NCI-H1417 (cell line): Measurements from ENCODE around the gene NEURL3.

Source experiments
- DNase-seq, 3 experiments: peaks; one replicate each; lab custom pipeline; 2025; lab: John Stamatoyannopoulos, UW

The NEURL3 gene

DNA sequence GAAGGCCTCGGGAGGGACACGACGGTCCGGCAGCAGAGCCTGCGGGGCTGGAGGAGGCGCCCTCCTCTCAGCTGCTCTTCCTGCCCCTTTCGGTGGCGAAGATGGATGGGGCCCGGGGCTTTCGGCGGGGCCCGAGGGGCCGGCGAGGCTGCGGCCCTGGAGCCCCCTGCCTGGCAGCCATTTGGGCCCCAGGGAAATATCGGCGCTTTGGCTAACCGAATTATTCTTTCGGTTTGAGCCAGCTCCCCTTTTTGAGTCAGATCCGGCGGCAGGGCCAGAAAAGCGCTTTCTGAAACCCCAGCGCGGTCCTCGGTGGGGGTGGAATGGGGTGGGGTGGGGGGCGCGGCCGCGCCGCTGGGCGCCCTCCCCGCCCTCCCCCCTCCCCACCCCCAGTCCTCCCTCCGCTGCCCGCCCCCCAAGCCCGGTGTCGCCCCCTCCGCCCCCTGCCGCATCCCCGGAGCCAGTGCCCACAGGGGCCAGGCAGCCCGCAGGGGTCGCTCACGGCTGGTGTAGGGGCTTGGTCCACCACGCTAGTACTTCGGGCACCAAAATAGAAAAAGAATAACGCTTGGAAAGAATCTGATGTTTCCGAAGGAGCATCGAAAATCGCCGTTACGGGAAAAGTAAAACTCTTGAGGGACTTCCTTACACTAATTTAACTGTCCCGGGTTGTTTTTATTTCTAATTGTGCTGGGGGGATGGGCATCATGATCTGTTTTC, 22.3 kb upstream of the NEURL3 start:
- no peak for DNase-seq

DNA sequence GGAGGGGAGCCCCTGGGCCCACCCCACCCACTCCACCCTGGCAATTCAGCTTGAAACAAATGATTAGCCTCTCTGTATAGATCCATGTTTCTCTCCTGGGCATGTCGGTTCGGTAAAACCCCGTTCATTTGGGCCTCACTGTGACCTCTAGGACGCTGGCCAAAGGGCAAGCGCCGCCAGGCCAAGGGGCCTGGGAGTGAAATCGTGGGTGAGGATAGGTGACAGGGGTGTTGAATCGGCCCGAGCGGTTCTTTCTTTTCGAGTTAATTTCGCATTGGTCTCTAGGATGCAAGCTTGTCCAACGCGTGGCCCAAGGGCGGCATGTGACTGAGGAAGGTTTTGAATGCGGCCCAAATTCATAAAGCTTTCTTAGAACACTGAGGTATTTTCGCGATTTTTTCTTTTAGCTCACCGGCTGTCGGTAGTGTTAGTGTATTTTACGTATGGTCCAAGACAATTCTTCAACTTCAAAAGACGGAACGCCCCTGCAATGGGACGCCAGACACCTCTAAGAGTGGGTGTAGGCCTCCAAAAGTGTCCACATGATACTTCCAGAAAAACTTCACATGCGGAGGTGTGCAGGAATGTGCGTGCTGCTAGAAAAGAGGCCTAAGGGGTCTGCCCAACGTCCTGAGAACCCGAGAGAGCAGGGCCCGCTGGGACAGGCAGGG, 21.6 kb upstream of the NEURL3 start:
- no peak for DNase-seq

DNA sequence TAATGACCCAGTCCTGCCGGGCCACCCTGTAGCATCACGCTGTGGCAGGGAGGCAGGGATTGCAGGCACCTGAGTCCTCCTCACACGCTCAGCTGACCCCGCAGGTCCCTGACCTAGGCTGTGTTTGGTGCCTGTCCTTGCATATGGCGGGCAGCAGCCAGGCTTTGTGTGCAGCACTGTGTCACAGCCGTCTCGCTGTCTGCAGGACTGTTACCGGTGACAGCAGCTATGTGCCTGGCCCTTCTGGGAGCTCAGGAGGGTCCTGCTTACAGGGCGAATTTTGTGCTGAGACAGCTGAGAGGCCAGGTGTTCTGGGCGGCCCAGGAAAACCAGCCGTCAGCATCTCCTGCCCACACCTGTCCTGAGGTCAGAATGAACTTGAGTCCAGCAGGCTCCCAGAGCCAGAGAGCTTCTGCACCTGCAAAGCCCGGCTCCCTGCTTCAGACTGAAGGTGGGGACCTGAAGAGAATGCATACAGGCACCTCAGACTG, 21.0 kb upstream of the NEURL3 start:
- DNase-seq: no peak

DNA sequence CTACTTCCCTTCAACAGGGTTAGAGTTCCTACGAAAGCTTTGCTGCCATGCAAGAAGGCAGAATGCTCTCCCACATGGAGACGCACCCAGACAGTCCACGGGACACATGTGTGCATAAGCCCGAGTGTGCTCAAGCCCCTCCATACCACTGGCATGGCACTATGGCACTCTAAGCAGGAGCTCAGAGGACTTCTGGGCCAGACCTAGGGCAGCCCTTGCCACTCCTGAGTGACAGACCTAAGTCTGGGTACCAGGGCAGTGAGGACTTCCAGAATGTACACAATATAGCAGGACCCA, 20.0 kb upstream of the NEURL3 start:
- DNase-seq: no peak

DNA sequence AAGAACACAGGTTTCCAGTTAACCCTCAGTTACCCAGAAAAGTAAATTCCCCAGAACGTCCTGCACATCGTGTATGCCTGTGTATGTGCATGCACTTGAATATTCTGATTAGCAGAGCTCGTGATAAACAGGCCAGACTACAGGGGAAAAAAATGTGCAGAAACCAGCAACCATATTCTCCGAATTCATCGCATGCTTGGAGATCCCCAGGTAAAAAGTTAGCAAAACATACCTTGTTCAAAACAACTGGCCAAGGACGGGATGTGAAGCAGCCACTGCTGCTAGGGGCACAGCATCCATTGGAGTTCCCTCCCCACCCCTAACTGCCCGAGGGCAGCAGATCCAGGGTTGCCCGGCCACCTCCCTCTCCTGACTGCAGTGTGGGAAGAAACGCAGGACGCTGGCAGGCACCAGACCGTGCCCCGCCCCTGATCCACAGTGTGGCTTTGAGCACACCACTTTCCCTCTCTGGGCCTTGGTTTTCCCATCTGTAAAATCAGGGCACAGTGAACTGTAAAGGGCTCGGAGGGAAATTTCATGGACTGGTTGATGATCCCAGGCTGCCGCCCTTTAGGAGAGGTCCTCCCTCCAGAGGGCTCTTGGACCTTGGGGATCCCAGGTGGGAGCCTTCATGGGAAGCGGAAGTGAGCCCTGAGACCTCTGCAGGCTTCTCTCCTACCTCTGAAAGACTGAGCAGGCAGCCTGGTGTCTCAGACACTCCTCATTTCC, 19.5 kb upstream of the NEURL3 start:
- DNase-seq: no peak

DNA sequence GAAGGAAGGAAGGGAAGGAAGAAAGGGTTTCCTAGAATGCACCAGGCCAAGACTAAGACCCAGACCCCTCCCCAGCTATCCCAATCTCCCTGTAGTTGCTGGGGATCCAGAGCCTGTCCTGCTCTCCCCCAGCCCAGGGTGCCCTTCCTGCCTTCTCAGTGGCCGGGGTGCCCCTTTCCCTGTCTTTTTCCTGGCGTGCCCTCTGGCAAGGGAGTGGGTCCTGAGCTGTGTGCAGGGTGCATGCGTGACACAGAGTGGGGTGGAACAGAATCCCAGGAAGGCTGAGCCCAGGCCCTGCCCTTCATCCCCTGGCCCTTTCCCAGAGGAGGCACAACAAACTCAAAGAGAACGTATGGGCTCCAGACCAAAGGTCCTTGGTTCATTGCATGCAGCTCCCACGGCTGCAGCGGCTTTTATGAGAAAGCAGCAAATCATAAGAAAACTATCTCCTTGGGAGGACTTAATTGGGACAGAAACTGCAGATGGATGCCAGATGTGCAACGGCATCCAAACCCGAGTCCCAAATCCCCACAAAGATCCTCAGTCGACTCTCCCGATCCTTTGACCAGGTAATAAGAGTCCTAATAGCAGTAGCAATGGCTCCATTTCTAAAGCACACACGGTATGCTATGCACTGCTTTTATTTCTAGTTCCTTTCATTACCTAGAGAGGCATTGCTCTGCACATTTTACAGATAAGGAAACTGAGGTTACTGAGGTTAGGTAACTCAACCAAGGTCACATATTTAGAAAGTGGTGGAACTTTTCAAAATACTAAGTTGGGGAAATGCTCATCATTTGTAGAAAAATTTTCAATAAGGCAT, 18.7 kb upstream of the NEURL3 start:
- no peak for DNase-seq

DNA sequence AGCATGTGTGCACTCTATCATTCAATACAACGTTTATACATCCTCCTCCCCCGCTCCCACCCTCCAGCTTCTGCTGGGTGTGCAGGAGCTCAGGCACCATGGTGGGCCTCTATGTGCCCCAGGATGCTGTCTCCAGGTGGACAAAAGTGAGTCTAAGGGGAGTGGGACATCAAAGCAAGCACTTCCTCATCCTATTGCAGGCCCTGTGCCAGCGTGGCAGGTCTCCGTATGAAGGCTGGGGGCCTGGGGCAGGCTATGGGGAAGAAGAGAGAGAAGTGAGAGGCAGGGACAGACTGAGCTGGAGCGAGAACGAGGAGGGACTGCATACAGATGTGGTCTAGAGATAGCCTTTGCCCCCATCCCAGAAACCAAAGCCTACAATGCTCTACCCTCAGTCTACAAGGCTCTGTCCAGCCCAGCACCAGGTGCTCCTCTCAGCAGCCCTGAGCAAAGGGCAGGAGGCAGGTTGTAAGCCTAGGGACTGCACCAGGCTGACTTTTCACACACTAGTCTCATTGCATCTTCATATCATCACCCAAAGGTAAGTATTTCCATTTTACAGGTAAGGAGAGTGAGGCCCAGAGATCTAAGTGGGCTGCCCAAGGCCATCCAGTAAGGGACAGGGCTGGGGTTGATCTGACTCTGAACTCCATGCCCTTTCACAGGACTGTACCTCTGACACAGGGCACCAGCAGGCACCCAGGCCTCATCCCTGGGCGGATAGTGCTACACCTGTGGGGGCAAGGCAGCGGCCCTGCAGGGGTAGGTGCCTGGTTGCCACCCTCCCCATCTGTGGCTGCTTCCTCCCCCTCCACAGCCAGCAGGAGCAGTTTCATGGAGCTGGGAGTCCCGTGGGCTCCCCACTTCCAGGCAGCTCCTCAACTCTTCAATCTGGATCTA, 17.4 kb upstream of the NEURL3 start:
- DNase-seq: no peak

DNA sequence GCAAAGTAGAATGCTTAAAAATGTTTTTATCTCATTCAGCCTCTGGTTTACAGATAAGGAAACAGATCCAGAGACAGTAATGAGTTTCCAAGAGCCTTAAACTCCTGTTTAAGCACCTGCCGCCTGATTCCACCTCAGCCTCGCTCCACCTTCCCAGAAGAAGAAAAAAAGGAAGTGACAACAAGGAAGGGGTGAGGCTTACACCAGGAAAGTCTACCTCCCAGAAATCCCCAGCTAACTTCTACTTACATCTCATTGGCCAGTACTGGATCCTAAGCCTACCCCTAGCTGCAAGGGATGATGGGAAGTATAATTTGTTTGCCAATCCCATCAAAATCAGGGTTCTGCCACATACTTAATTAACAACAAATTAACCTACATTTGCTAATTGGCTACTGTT, 16.1 kb upstream of the NEURL3 start:
- no peak for DNase-seq

DNA sequence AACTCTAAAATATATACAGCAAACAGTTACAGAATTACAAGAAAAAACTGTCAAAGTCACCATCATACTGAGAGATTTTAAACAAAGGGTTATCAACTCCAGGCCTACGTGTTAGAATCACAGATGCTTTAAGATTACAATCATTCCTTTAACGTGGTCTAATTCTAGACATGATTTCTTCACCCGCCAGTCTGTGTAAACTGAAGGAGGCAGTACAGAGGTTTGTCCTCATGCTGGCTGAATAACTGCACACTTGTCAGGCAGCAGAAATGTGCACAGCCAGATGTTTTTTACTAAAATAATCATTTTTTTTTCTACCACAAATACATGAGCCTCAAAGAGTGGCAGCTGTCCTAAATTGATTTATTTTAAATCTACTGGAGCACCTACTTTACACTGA, 15.5 kb upstream of the NEURL3 start:
- no peak for DNase-seq

DNA sequence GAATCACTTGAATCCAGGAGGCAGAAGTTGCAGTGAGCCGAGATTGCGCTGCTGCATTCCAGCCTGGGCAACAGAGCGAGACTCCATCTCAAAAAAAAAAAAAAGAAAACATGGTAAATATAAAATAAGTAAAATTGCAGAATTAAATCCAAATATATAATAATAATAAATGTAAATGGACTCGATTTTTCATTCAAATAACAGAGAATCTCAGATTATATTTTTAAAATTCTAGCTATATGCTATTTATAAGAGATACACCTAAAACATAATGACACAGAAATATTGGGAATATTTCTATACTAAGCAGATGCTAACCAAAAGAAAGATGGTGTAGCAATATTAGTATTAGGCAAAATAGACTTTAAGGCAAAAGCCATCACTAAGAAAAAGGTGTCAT, 15.1 kb upstream of the NEURL3 start:
- no peak for DNase-seq

DNA sequence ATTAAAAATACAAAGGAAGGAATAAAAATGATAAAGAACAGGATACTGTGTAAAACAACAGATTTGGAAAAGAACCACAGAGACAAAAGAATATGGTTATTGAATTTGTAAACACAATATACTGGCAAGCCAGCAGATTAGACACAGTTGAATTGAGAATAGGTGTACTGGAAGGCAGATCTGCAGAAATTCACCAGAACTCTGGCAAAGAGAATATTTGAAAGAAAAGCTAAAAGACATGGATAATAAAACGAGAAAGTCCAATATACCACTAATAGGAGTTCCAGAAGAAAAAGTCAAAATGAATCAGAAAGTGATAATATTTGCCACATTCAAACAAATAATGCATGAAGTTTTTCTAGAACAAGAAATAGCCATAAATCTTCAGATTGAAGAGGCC, 11.9 kb upstream of the NEURL3 start:
- no peak for DNase-seq

DNA sequence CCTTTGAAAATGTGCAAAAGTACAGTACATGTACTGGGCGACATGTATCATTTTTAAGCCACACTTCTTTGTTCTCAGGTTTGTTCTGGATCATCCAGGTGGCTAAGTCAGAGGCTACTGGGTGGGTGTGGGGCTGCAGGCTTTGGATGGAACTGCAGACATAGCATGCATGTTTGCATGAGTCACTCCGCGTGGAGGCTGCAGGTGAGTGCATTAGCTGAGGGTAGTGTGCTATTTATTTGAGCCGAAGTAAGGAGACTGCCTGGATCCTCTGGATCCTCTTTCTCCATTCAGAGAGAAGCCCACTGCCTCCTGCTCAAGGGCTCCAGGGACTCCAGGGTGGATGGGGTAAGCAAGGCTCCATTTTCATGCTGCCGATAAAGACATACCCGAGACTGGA, 9.4 kb upstream of the NEURL3 start:
- DNase-seq: no peak

DNA sequence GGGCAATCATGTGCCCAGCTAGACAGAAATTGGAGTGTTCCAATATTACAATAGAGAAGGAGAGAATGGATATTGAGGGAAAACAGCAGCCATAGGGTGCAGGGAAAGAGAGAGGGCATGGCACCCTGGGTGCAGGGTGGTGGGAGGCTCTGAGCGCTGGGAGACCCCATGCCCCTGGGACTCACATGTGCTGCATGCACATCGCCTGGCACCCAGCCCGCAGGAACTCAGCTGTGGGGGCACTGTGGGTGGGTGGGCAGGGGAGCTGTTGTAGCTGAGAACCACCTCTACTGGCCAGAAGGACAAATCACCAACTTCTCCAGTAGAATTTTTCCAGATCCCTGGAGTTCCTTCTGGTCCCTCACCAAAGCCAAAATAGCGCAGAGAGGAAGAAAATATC, 7.2 kb upstream of the NEURL3 start:
- no peak for DNase-seq

DNA sequence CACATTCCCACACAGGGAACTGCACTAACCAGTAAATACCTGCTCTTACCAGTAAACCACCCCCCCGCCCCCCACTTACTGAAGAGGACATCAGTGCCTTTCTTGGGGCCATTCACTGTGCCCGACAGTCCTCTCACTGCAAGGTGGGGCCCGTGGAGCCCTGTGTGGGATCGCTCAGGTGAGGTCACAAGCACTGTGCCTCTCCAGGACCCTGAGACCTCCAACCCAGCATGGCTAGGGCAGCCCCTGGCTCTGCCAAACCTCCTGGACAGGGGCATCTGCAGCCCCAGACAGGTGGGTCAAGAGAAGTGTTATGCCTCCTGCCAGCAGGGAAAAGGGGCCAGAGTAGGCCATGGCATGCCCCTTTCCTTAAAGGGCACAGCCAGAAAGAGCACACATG, 6.7 kb upstream of the NEURL3 start:
- DNase-seq: no peak

DNA sequence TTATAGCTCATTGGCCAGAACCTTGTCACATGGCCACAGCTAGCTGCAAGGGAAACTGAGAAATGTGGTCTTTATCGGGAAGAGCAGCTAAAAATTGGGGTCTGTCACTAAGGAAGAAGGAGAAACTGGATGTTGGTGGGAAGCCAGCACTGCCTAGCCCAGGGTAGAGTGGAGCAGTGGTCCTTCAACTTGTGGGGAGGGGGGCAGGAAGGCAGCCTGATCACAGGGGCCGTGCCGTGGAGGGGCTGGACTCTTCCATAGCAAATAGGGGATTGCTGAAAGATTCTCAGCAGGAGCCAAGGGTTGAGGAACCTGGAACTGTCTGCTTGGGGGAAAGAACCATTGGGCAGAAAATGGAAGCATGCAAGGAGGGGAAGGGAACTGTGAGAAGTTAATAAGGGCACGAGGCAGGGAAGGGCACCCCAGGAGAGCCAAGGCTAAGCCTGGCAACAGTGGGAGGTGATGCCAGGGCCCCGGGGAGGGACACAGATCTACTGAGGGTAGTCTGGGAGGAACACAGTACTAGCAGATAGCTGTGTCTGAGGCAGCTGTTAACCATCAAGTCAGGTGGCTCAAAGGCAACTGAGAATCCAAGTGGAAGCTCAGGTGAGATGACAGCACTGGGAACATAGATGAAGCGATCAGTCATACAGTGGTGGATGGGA, 5.9 kb upstream of the NEURL3 start:
- no peak for DNase-seq

DNA sequence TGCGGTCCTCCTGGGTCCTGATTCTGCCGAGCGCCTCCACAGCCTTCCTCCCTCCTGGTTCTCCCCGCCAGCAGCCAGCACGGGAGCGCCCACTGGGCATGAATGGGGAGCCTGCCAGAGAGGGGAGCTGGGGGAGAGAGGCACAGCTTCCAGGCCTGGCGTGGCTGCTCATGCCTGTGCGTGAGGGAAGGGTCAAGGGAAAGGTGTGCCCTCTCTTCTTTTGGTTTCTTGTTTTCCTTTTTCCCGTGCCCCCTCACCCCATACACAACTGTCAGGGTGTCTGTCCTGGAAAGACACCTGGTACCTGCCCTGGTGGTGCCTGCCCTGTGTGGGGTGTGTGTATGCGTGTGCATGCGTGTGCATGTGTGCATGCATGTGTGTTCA, 4.7 kb upstream of the NEURL3 start:
- DNase-seq: no peak

DNA sequence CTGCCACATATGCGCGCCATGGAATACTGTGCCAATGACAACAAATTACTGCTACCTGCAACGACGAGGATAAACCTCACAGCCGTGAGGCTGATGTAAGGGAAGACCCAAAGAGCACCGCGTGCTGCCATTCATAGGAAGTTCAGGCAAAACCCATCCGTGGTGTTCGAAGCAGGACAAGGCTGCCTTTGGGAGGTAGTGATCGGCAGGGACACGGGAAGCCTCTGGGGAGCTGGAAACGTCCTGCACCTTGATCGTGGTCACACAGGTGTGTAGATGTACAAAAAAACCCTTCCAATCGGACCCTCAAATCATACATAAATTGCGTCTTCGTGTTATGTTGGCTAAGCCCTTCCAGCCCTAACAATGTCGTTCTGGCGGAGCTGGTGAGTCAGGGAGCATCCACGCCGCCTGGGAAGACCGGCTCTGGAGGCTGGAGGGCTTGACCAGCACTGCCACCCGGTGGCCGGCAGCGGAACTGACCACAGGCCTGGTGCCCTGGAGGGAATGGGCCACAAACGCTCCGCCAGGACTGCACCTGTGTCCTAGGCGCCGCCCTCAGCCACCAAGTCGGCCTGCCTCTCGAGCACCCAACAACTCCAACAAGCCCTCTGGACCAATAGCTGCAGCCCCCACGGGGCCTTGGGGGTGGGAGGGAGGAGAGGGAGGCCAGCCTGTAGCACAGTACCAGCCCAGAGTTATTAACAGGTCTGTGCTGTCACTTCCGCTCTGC, 4.1 kb upstream of the NEURL3 start:
- peak; percentile 72 to 86 (median 72) for DNase-seq

DNA sequence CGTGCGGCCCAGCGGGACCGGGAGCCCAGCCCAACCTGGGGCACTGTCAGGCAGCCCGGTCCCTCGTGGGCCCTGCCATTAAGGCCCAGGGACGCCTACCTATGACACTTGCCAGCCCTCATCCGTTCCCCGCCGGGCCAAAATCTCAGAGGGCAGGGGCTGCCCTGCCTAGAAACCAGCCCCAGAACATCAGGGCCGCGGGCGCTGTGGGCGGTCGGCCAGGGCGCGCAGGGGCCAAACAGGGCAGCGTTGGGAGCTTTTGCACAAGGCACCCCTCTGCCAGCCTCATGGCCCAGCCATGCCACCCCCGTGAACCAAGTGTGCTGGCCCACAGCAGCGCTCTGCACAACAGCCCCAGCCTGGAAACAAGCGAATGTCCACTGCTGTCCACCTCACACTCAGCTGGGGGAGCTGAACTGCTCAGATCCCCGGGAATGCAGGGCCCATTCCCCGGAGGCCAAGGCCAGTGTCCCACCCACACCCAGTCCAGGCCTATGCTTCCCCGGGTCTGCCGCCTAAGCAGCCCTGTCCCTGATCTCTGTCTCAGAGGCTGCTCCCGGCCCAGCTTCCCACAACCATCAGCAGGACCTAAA, 3.5 kb upstream of the NEURL3 start:
- DNase-seq: no peak

DNA sequence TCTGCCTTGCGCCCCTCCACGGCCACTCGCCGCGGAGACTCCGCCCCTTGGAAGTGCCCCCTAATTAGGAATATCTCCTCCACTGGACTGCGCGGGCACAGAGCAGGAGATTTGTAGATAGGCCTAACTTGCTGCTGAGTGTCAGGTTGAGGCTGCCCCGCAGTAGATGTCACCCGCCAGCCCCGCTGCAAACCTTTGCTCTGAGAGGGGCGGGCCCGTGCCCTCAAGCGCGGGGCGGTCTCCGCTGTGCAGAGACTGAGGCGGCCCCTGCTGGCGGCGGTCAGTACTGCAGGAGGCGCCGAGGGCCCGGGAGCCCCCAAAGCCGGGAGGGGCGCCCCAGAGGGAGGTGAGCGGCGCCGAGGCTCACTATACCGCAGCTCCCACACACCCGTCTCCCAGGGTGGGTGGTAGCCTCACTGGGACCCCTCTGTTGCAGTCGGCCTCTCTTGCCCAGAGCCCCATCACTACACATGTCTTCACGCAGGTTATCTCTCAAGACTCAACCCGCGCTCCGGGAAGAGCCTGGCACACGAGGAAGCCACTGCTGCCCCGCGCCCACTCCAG, 2.9 kb upstream of the NEURL3 start:
- DNase-seq: peak; percentile 52 to 70 (median 67)

DNA sequence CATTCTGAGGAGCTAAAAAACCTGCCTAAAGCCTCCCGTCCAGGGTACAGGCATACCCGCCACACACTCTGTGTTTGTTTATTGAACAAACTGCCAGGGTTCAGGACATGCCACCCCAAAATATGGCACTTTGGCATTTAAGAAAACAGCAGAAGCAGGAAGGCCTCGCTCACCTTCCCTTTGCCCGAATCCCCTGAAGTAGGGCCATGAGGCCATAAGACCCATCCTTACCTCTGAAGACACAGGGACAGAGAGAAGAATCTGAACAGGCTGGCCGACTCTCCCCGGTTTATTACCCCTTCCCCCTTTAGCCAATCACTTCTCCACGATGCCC, 1.7 kb upstream of the NEURL3 start:
- DNase-seq: no peak
